IPS-18a (cell line): ENCODE measurements around the gene DCD.
"Not testable (repeated sequence)": the region's sequence is repeated elsewhere in the genome, so short reads cannot be mapped to it uniquely, and the experiment has no call there.

Source experiments
- H3K27ac ChIP-seq: one replicate; pipeline ENCODE4 v1.5.1; 2013; ENCODE audit warnings: low read length
- H3K27me3 ChIP-seq: one replicate; pipeline ENCODE4 v1.6.1; 2013; ENCODE audit warnings: mild to moderate bottlenecking, low read length; ENCODE audit not compliant: control insufficient read depth, insufficient read depth
- H3K36me3 ChIP-seq: one replicate; pipeline ENCODE4 v1.6.1; 2013; ENCODE audit warnings: low read depth, low read length; ENCODE audit not compliant: control insufficient read depth
- H3K4me1 ChIP-seq: one replicate; pipeline ENCODE4 v1.6.1; 2013; ENCODE audit warnings: low read depth, low read length; ENCODE audit not compliant: control insufficient read depth
- H3K4me3 ChIP-seq: one replicate; pipeline ENCODE4 v1.5.1; 2013; ENCODE audit warnings: low read length
- H3K9ac ChIP-seq: one replicate; pipeline ENCODE4 v1.6.1; 2013; ENCODE audit warnings: mild to moderate bottlenecking, low read length, moderate library complexity
- H3K9me3 ChIP-seq: one replicate; pipeline ENCODE4 v1.6.1; 2013; ENCODE audit warnings: low read depth, low read length; ENCODE audit not compliant: control insufficient read depth

Gene DCD

GRCh38 chr12:54667945-54668344 lies 19.8 kb upstream of the DCD start:
- H3K36me3 ChIP-seq: no peaks in the 10 kb centered on the region
- H3K4me3 ChIP-seq: no peak overlapping the region
- H3K27me3 ChIP-seq: no peaks in the 10 kb centered on the region
- H3K9ac ChIP-seq: no peak overlapping the region
- H3K9me3 ChIP-seq: no peaks in the 10 kb centered on the region
- no peaks in the 10 kb centered on the region for H3K4me1 ChIP-seq
- H3K27ac ChIP-seq: no peak overlapping the region

GRCh38 chr12:54666008-54666407 lies 17.8 kb upstream of the DCD start:
- H3K36me3 ChIP-seq: no peaks in the 10 kb centered on the region
- H3K9ac ChIP-seq: no peak overlapping the region
- H3K27me3 ChIP-seq: no peaks in the 10 kb centered on the region
- H3K27ac ChIP-seq: no peak overlapping the region
- no peaks in the 10 kb centered on the region for H3K4me1 ChIP-seq
- no peak overlapping the region for H3K4me3 ChIP-seq
- H3K9me3 ChIP-seq: no peaks in the 10 kb centered on the region

GRCh38 chr12:54665022-54665635 lies 17.0 kb upstream of the DCD start:
- not testable (repeated sequence) for H3K4me1 ChIP-seq, H3K36me3 ChIP-seq, H3K4me3 ChIP-seq, H3K27ac ChIP-seq, H3K9ac ChIP-seq, H3K9me3 ChIP-seq, H3K27me3 ChIP-seq

GRCh38 chr12:54663603-54664002 lies 15.4 kb upstream of the DCD start:
- no peaks in the 10 kb centered on the region for H3K9me3 ChIP-seq

GRCh38 chr12:54662026-54662425 lies 13.9 kb upstream of the DCD start:
- Histone ChIP-seq H3K36me3 (no peaks in the 10 kb centered on the region), H3K4me3 (no peak overlapping the region), H3K9ac (no peak overlapping the region), H3K27ac (no peak overlapping the region), H3K4me1 (peaks cover 5% of the 10 kb centered on the region), H3K9me3 (no peaks in the 10 kb centered on the region), H3K27me3 (no peaks in the 10 kb centered on the region)

More at GRCh38 chr12:54663603-54664002, 15.4 kb upstream of the DCD start:
- H3K4me3 ChIP-seq: no peak overlapping the region
- H3K4me1 ChIP-seq: no peaks in the 10 kb centered on the region
- no peaks in the 10 kb centered on the region for H3K36me3 ChIP-seq
- H3K27ac ChIP-seq: no peak overlapping the region
- no peaks in the 10 kb centered on the region for H3K27me3 ChIP-seq
- no peak overlapping the region for H3K9ac ChIP-seq

GRCh38 chr12:54661048-54661447 lies 12.9 kb upstream of the DCD start:
- H3K27ac ChIP-seq: no peak overlapping the region
- no peaks in the 10 kb centered on the region for H3K36me3 ChIP-seq
- no peak overlapping the region for H3K4me3 ChIP-seq
- H3K4me1 ChIP-seq: peaks cover 5% of the 10 kb centered on the region
- no peaks in the 10 kb centered on the region for H3K9me3 ChIP-seq
- no peak overlapping the region for H3K9ac ChIP-seq
- H3K27me3 ChIP-seq: no peaks in the 10 kb centered on the region

GRCh38 chr12:54660320-54660962 lies 12.3 kb upstream of the DCD start:
- H3K27me3 ChIP-seq: no peaks in the 10 kb centered on the region
- peaks cover 5% of the 10 kb centered on the region for H3K4me1 ChIP-seq
- H3K9me3 ChIP-seq: no peaks in the 10 kb centered on the region
- no peaks in the 10 kb centered on the region for H3K36me3 ChIP-seq
- H3K9ac ChIP-seq: no peak overlapping the region
- no peak overlapping the region for H3K4me3 ChIP-seq
- no peak overlapping the region for H3K27ac ChIP-seq

- H3K9ac ChIP-seq: no peak overlapping the region
- no peak overlapping the region for H3K27ac ChIP-seq
- H3K4me1 ChIP-seq: peaks cover 11% of the 10 kb centered on the region
- no peaks in the 10 kb centered on the region for H3K36me3 ChIP-seq
- H3K9me3 ChIP-seq: no peaks in the 10 kb centered on the region
- H3K27me3 ChIP-seq: no peaks in the 10 kb centered on the region
- no peak overlapping the region for H3K4me3 ChIP-seq
Observed at GRCh38 chr12:54658306-54659264, 10.4 kb upstream of the DCD start.

- peaks cover 11% of the 10 kb centered on the region for H3K4me1 ChIP-seq
- no peak overlapping the region for H3K9ac ChIP-seq
- no peak overlapping the region for H3K4me3 ChIP-seq
- H3K27ac ChIP-seq: no peak overlapping the region
- H3K9me3 ChIP-seq: no peaks in the 10 kb centered on the region
- H3K36me3 ChIP-seq: no peaks in the 10 kb centered on the region
- H3K27me3 ChIP-seq: no peaks in the 10 kb centered on the region
Observed at GRCh38 chr12:54657105-54657607, 9.0 kb upstream of the DCD start.

GRCh38 chr12:54654926-54655325 lies 6.8 kb upstream of the DCD start:
- peaks cover 11% of the 10 kb centered on the region for H3K4me1 ChIP-seq
- H3K9ac ChIP-seq: no peak overlapping the region
- no peaks in the 10 kb centered on the region for H3K27me3 ChIP-seq
- H3K27ac ChIP-seq: no peak overlapping the region
- no peaks in the 10 kb centered on the region for H3K36me3 ChIP-seq
- H3K9me3 ChIP-seq: no peaks in the 10 kb centered on the region
- H3K4me3 ChIP-seq: no peak overlapping the region

- H3K27me3 ChIP-seq: no peaks in the 10 kb centered on the region
- H3K9ac ChIP-seq: no peak overlapping the region
- no peak overlapping the region for H3K27ac ChIP-seq
- H3K36me3 ChIP-seq: no peaks in the 10 kb centered on the region
- no peaks in the 10 kb centered on the region for H3K9me3 ChIP-seq
- H3K4me3 ChIP-seq: no peak overlapping the region
- peaks cover 6% of the 10 kb centered on the region for H3K4me1 ChIP-seq
Observed at GRCh38 chr12:54653025-54653424, 4.9 kb upstream of the DCD start.
